Activated CD4-positive, CD25-positive, alpha-beta regulatory T cell treated with anti-CD3 and anti-CD28 coated beads, Interleukin-2, amount 50 U/mL, for 24 hours (primary cell): ENCODE data around the gene SPIN1.

Source experiments
- ATAC-seq, 2 donors: fragments of 150-1000 bp; cut with Tn5 transposase; one replicate each; pipeline ENCODE4 v1.10.0; 2021; ENCODE audit warnings: mild to moderate bottlenecking in 1 of 2, moderate library complexity in 1 of 2

SPIN1 gene

GRCh38 chr9:88436379-88436778 lies 48.1 kb downstream of the SPIN1 start:
- ATAC-seq, result no peak

GRCh38 chr9:88437210-88438146 lies 49.2 kb downstream of the SPIN1 start:
- no peak for ATAC-seq

GRCh38 chr9:88438811-88439210 lies 50.6 kb downstream of the SPIN1 start:
- no peak for ATAC-seq

GRCh38 chr9:88441301-88442007 lies 53.2 kb downstream of the SPIN1 start:
- ATAC-seq, result no peak

- no peak for ATAC-seq
Observed at GRCh38 chr9:88443480-88444113, 55.4 kb downstream of the SPIN1 start.

- no peak for ATAC-seq
Observed at GRCh38 chr9:88446728-88447127, 58.5 kb downstream of the SPIN1 start.

GRCh38 chr9:88447431-88447830 lies 59.2 kb downstream of the SPIN1 start:
- no peak for ATAC-seq

- ATAC-seq, result no peak
Observed at GRCh38 chr9:88451160-88451559, 62.9 kb downstream of the SPIN1 start.

GRCh38 chr9:88458716-88459465 lies 70.6 kb downstream of the SPIN1 start:
- ATAC-seq, result no peak

GRCh38 chr9:88460587-88461332 lies 72.5 kb downstream of the SPIN1 start:
- peak; percentile 80 to 95 for ATAC-seq

GRCh38 chr9:88462191-88462590 lies 73.9 kb downstream of the SPIN1 start:
- ATAC-seq, result no peak

GRCh38 chr9:88464851-88465250 lies 76.6 kb downstream of the SPIN1 start:
- no peak for ATAC-seq

- ATAC-seq, result no peak
Observed at GRCh38 chr9:88468226-88468625, 80.0 kb downstream of the SPIN1 start.

- ATAC-seq, result peak; percentile 11 to 40
Observed at GRCh38 chr9:88476491-88477271, 88.4 kb downstream of the SPIN1 start.

- peak; percentile 75 to 79 for ATAC-seq
Observed at GRCh38 chr9:88477300-88477751, 89.1 kb downstream of the SPIN1 start.

GRCh38 chr9:88478246-88478645 lies 90.0 kb downstream of the SPIN1 start:
- no peak for ATAC-seq

GRCh38 chr9:88481933-88482332 lies 93.7 kb downstream of the SPIN1 start:
- ATAC-seq, result no peak

- no peak for ATAC-seq
Observed at GRCh38 chr9:88488166-88488565, 99.9 kb downstream of the SPIN1 start.

GRCh38 chr9:88494983-88495721 lies 106.9 kb downstream of the SPIN1 start:
- ATAC-seq, result no peak

GRCh38 chr9:88497224-88497623 lies 109.0 kb downstream of the SPIN1 start:
- ATAC-seq, result no peak
